HEK293T (cell line): ENCODE data around the gene PKP3.

Source experiments
- BHLHE40 ChIP-seq: fragments of 450-650 bp; IDR thresholded peaks from 2 replicates; pipeline ENCODE4 v1.6.1; 2016; ENCODE audit warnings: mild to moderate bottlenecking, moderate library complexity, borderline replicate concordance
- FOXA1 ChIP-seq: fragments of 450-650 bp; IDR thresholded peaks from 2 replicates; pipeline ENCODE4 v1.6.1; 2016; ENCODE audit warnings: mild to moderate bottlenecking
- FOXK2 ChIP-seq: fragments of 450-650 bp; IDR thresholded peaks from 2 replicates; pipeline ENCODE4 v1.6.1; 2016; ENCODE audit warnings: mild to moderate bottlenecking
- FOXM1 ChIP-seq: fragments of 450-650 bp; IDR thresholded peaks from 2 replicates; pipeline ENCODE4 v1.6.1; 2017; ENCODE audit warnings: mild to moderate bottlenecking, borderline replicate concordance
- HDGF ChIP-seq: fragments of 450-650 bp; IDR thresholded peaks from 2 replicates; pipeline ENCODE4 v1.6.1; 2017; ENCODE audit warnings: antibody characterized with exemption, borderline replicate concordance
- SUZ12 ChIP-seq: fragments of 450-650 bp; IDR thresholded peaks from 2 replicates; pipeline ENCODE4 v1.6.1; 2016; ENCODE audit warnings: mild to moderate bottlenecking

DNA sequence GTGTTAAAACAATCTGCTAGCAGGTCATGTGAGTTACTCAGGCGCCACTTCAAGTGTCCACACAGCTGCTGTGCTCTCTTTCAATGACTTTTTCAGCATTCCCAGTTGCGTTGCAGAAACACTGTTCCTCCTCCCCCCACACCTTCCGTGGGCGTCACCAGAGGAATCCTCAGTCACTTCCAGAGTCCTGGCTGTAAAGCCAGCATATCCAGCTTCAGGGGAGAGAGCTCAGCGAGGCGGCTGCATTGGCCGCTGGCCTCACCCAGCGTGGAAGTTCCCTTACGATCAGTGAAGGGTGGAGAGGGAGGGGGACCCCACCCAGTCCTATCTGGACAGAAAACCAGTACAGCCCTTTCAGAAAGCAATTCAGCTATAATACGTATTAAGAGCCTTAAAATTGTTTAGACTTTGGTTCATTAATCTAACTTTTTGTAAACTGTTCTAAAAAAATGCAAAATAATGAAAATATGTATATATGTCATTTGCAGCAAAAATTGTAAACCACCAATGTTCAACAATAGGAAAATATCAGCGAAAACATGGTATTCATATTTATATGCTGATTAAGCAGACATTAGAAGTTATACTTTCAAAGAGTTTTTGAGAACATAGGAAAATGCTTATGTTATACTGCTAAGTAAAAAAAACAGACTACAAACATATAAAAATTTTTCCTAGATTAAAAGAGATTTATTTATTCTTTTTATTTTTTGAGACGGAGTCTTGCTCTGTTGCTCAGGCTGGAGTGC, 50.6 kb downstream of the PKP3 start:
- no peak for TF ChIP-seq BHLHE40
- no peak for TF ChIP-seq FOXK2
- no peak for TF ChIP-seq FOXM1
- no peak for TF ChIP-seq SUZ12
- no peak for TF ChIP-seq HDGF
- no peak for TF ChIP-seq FOXA1
